Activated naive CD4-positive, alpha-beta T cell (primary cell): ENCODE measurements around the gene SHLD1.
"Not testable (repeated sequence)": the region's sequence is repeated elsewhere in the genome, so short reads cannot be mapped to it uniquely, and the experiment has no call there.

Experiments
- DNase-seq, 4 experiments: peaks; one replicate each; lab custom pipeline; 2025; lab: John Stamatoyannopoulos, UW

The SHLD1 gene

GRCh38 chr20:5781367-5781766, 31.2 kb downstream of the SHLD1 start:
- not testable (repeated sequence) for DNase-seq

- DNase-seq, result no peak
Observed at GRCh38 chr20:5781798-5782750, 31.9 kb downstream of the SHLD1 start.

- no peak for DNase-seq
Observed at GRCh38 chr20:5784735-5785134, 34.5 kb downstream of the SHLD1 start.

GRCh38 chr20:5785146-5785545, 34.9 kb downstream of the SHLD1 start:
- DNase-seq, result no peak

- DNase-seq, result no peak
Observed at GRCh38 chr20:5786930-5787795, 37.0 kb downstream of the SHLD1 start.

GRCh38 chr20:5787796-5788165, 37.6 kb downstream of the SHLD1 start:
- no peak for DNase-seq

GRCh38 chr20:5788385-5788895, 38.2 kb downstream of the SHLD1 start:
- DNase-seq, result peak; percentile 1 to 48 (median 19)

- DNase-seq, result no peak
Observed at GRCh38 chr20:5789827-5790226, 39.6 kb downstream of the SHLD1 start.

GRCh38 chr20:5793916-5794315, 43.7 kb downstream of the SHLD1 start:
- no peak for DNase-seq

- no peak for DNase-seq
Observed at GRCh38 chr20:5796331-5797040, 46.3 kb downstream of the SHLD1 start.

- DNase-seq, result no peak
Observed at GRCh38 chr20:5797165-5797564, 47.0 kb downstream of the SHLD1 start.

GRCh38 chr20:5797843-5798462, 47.8 kb downstream of the SHLD1 start:
- DNase-seq, result no peak

- DNase-seq, result not testable (repeated sequence)
Observed at GRCh38 chr20:5803754-5804303, 53.6 kb downstream of the SHLD1 start.

- no peak for DNase-seq
Observed at GRCh38 chr20:5806457-5807263, 56.5 kb downstream of the SHLD1 start.

GRCh38 chr20:5807431-5807830, 57.2 kb downstream of the SHLD1 start:
- no peak for DNase-seq

GRCh38 chr20:5808901-5809300, 58.7 kb downstream of the SHLD1 start:
- no peak for DNase-seq

GRCh38 chr20:5809495-5809894, 59.3 kb downstream of the SHLD1 start:
- no peak for DNase-seq

- DNase-seq, result no peak
Observed at GRCh38 chr20:5810800-5811422, 60.7 kb downstream of the SHLD1 start.

GRCh38 chr20:5811746-5812145, 61.5 kb downstream of the SHLD1 start:
- DNase-seq, result no peak

- DNase-seq, result no peak
Observed at GRCh38 chr20:5818346-5818681, 68.1 kb downstream of the SHLD1 start.
